ENCODE results near the gene ZFP14.

The ZFP14 gene

DNA sequence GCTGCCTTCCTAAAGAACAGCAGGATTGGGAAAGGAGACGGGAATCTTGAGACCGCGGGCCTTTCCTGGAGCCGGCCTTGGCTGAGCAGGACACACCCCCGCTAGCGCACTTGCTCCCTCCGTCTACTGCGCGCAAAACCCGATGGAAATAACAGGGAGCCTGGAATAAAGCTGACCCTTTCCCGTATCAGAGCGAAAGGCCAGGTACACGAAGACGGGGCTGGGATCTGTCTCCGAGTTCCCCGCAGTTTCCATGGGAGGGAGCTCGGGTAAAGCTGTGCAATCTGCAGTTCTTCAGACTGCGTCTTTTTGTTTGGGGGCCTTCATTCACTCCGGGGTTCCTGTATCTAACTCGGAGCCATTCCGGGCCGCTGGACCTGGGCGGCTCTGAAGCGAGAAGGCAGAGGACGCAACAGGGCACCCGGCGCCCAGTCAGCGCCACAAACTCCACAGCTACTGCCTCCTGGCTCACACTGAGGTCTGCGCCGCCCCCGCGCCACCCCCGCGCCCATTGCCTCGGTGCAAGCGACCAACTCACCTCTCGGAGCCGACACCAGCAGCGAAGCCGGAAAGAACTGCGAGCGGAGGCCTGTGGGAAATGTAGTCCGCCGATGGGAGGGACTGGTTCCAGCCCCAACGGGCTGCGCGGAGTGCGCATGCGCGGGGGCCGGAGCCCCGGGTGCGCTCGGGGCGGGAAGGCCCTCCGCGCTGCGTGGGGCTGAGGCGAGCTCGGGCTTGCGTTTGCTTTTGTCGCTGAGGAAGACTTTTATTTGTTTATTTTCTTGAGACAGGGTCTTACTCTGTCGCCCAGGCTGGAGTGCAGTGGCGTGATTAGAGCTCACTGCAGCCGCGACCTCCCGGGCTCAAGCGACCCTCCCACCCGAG, at the start of gene ZFP14:
TSS of gene ZFP14 (minus strand) at position 577 of the 885 bp plus-strand sequence. CDS start 11,309 bp downstream, outside the sequence.
- DNase-seq: peak; percentile 92

DNA sequence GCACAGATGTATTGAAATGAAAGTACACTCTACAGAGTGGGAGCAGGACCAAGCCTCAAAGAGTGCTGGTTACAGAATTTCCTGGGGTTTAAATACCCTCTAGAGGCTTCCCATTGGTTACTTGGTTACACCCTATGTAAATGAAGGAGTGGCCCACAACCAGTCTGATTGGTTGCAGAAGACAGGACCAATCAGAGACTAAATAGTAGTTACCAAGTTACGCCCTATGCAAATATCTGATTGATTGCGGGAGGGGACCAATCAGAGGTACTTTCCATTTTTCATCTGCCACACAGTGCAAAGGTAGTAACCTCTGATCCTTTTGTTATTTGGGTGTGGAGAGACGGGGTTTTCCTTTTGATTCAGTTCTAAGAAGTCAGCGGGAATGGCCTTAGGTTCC, 44.9 kb upstream of the ZFP14 start:
- DNase-seq: no peak

DNA sequence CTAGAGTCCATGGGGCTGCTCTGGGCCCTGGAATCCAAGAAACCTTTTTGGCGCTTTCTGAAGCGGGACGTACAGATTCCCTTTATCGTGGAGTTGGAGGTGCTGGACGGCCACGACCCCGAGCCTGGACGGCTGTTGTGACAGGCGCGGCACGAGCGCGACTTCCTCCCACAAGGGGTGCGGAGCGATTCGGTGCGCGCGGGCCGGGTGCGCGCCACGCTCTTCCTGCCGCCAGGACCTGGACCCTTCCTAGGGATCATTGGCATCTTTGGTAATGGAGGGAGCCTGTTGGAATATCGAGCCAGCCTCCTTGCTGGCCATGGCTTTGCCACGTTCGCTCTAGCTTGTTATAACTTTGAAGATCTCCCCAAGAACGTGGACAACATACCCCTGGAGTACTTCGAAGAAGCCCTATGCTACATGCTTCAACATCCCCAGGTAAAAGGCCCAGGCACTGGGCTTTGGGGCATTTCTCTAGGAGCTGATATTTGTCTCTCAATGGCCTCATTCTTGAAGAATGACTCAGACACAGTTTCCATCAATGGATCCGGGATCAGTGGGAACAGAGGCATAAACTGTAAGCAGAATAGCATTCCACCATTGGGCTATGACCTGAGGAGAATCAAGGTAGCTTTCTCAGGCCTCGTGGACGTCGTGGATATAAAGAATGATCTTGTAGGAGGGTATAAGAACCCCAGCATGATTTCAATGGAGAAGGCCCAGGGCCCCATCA, 42.9 kb upstream of the ZFP14 start:
- no peak for DNase-seq

DNA sequence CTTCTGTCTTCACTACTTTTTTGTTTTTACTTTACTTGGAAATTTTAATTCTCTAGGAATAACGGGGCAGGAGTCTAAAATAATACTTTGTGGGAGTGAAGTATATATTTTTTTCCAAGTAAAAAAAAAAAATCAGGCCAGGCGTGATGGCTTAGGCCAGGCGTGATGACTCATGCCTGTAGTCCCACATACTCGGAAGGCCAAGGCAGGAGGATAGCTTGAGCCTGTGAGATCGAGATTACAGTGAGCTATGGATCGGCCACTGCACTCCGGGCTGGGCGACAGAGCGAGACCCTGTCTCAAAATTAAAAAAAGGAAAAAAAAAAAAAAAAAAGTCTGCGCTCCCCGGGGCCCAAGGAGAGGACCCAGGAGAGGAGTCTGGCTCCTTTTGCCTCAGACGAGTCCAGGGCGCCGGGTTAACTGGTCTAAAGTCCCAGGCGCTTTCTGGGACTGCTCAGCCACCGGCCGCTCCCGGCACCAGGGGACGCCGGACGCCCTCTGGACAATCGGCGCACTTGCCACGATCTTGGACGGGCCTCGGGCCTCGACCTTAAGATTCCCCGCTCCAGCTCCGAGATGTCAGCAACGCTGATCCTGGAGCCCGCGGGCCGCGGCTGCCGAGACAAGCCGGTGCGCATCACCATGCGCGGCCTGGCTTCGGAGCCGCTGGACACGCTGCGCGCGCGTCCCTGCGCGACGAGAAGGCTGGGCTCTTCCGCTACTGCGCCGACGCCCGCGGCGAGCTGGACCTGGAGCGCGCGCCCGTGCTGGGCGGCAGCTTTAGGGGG, 42.2 kb upstream of the ZFP14 start:
- DNase-seq: no peak

DNA sequence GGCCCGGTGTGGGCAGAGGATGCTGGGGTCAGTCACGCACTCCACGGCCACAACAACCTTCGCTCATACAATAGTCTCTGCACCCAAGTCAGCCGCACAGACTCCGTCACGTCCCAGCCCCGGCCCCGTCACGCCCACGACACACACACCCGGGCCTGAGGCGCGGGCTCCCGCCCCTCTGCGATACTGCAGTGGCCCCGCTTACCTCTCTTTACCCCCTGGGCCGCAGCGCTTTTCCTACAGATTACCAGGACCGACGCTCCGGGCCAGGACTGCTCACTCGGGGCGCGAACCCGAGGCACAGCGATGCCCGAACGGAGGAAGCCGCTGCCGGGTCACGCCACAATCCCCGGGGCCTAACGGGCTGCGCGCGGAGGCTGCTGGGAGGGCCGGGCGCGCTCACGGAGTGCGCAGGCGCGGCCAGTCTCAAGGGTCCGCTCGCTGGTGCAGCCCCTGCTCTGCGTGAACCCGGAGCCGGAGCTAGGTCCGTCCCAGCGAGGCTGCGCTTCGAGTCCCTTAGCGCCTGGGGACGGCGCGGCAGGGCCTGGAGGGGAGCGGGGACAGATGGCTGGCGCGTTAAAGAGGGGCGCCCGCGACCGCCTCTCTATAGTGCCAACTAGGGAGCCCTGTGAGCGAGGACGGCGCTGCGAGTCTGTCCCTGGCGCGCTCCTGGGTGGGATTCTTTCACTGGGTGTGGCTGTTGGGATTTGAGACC, 39.4 kb upstream of the ZFP14 start, which contains the start of gene ZFP82:
TSS of gene ZFP82 (minus strand) at position 358 of the 715 bp plus-strand sequence. CDS start 8,855 bp downstream, outside the sequence.
- DNase-seq: peak; percentile 4

DNA sequence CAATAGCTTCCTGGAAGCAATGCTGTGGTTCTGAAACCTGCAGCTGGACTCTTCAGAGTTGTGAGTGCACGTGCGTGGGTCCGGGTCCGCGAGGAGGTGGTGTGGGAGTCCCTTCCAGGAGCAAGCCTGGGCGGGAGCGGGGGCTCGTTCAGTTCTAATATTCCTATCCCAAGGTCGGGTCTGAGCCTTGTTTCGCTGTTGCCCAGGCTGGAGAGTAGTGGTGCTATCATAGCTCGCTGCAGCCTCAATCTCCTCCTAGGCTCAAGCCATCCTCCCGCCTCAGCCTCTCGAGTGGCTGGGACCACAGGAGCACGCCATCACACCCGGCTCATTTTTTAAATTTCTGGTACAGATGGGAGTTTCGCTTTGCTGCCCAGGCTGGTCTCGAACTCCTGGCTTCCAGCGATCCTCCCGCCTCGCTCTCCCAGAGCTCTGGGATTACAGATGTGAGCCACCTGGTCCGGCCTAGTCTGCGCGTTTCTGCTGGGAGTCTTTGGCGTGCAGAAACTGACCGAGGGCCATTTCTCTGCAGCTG, 38.8 kb upstream of the ZFP14 start:
- no peak for DNase-seq

DNA sequence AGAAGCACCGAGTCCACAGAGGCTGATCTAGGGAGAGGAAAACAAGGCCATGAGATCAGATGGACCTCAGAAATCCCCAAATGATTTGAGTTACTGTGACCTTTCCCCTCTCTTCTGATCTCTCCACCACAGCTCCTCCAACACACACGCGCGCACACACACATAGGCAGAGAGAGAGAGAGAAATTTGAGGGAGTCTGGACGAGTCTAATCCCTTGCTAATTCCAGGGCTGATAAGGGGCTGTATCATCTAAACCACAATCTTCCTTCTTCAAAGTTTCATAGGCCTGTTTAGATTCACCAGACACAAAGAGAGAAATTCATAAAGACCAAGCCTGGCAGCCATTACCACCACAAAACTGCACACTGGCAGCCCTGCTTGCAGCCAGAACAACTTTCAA, 30.8 kb upstream of the ZFP14 start:
- DNase-seq: no peak

DNA sequence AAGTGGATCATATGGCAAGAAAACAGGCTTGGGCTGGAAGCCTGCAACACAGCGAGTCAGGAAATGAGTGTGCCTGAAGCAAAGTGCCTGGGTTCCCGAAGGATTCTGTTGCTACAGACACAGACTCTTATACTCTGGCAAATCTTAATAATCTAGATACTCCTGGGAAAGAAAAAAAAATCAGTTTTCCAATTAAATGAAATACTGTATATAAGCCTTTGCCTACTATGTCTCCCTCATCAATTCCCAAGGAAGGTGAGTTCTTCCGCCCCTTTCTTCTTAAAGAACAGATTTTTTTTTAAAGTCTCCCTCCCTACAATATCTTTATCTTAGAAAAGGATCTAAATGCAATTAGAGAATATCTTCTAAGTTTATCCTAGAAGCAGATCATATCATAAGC, 29.1 kb upstream of the ZFP14 start:
- DNase-seq: no peak

DNA sequence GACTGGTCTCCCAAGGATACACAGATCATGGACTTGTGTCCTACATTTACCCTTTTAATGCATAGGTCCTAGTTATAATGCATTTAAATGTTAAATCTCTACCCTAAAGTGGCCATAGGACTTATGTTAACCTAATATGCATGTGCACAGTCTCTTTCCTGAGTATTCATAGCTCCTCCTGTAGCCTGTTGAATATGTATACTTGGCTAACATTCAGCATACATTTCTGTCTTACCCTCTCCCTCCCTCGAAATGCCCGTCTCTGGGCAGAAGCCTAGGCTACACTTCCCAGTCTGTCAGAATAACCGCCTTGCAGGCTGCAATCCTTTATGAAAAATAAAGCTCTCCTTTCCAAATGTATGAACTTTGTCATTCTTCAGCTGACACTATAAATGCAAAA, 25.5 kb upstream of the ZFP14 start:
- no peak for DNase-seq

DNA sequence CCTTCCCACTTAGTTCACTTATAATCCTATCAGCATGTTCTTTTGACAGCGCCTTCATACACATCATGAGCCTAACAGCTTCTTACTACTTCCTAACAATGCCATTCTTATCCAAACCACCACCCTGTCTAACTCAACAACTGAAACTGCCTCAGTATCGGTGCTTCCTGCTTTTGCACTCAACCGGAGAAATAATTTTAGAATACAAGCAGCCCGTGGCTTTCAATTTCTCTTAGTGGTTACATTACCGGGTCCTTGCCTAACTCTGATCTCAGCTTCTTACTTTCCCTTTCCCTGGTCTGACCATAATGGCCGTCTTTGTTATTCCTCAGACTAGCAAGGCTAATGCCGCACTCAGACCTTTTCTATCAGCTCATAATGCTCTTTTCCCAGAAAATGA, 22.5 kb upstream of the ZFP14 start:
- DNase-seq: no peak

DNA sequence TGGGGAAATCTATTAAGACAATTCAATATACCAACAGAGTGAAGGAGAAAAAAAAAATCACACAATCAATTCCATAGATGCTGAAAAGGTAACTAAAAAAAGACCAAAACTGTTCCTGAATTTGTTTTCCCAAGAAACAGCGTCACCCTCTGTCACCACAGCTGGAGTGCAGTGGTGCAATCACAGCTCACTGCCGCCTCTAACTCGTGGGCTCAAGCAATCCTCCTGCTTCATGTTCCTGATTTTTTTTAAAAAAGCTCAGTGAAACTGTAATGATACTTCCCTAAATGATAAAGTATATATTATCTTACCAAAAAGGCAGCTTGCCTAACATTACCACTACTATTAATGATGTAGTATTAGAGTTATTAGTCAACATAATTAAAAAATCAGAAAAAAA, 19.6 kb upstream of the ZFP14 start:
- DNase-seq: no peak

DNA sequence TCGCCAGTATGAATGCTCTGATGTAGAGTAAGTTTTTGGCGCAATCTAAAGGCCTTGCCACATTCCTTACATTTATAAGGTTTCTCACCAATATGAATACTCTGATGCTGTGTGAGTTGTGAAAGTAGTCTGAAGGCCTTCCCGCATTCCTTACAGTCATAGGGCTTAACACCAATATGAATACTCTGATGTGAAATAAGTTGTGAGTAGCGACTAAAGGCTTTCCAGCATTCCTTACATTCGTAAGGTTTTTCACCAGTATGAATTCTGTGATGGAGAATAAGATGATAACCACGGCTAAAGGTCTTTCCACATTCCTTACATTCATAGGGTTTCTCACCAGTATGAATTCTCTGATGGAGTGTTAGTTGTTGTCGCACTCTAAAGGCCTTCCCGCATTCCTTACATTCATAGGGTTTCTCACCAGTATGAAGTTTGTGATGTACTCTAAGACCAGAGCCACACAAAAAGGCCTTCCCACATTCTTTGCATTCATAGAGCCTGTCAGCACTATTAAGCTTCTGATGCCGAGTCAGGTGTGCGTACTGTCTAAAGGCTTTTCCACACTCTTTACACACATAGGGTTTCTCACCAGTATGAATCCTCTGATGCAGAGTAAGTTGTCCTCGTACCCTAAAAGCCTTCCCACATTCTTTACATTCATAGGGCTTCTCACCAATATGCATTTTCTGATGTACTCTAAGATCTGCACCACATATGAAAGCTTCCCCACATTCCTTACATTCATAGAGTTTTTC, 14.1 kb upstream of the ZFP14 start:
- DNase-seq: no peak

DNA sequence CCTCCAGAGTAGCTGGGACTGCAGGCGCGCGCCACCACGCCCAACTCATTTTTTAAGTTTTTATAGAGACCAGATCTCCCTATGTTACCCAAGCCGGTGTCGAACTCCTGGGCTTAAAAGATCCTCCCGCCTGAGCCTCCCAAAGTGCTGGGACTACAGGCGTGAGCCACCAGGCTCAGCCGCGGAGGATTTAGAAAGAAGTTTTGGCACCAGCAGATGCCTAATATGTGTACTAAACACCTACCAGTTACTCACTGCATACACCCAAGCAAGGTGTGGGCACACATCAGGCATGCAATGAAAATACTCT, 464 bp upstream of the ZFP14 start:
- no peak for DNase-seq

DNA sequence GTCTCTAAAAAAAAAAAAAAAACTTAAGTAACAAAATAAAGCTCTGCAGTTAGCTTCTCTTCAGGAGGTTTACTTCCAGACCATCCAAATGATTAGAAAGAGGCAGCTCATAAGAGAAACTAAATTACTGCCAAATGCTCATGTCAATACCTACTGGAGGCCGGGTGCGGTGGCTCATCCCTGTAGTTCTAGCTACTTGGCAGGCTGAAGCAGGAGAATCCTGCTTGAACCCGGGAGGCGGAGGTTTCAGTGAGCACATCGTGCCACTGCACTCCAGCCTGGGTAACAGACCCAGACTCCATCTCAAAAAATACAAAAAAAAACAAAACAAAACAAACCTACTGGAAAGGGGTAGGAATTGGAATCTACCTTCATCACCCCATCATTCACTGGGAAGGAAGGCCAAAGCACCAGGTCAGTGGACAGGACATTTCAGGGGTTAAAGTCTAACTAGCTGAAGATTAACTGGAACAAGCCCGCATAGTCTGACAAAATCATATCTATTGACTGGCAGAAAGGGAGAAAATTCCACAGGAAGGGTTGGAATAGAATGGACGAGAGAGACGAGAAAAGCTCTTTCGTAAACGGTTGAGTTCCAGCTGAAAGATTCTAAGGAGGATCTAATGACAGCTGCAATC, 1.3 kb downstream of the ZFP14 start:
- DNase-seq: no peak

DNA sequence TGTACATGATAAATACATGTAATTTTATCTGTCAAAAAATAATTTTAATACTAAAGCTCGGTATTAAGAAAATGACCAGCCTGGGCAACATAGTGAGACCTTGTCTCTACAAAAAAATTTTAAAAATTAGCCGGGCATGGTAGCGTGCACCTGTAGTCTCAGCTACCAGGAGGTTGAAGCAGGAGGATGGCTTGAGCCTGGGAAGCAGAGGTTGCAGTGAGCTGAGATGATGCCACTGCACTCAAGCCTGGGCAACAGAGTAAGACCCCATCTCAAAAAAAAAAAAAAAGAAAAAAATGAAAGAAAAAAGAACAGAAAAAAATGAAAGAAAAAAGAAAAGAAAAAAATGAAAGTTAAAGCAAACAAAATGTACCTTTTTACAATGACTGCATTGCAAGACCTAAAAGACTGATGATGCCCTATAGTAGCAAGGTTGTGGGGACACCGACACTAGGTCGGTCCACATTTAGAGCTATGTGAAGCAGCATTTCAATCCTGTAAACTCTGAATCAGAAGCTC, 5.3 kb downstream of the ZFP14 start:
- DNase-seq: no peak

DNA sequence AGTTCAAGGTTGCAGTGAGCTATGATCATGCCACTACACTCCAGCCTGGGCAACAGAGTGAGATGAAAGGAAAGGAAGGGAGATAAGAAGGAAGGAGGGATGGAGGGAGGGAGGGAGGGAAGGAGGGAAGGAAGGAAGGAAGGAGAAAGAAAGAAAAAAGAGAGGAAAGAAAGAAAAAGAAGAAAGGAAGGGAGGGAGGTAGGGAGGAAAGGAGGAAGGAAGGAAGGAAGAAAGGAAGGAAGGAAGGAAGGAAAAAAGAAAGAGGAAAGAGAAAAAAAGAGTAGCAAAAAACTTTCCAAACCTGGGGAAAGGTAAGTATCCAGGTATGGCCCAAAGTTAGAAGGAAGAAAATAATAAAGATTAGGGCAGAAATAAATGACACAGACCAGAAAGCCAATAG, 7.1 kb downstream of the ZFP14 start:
- DNase-seq: no peak

DNA sequence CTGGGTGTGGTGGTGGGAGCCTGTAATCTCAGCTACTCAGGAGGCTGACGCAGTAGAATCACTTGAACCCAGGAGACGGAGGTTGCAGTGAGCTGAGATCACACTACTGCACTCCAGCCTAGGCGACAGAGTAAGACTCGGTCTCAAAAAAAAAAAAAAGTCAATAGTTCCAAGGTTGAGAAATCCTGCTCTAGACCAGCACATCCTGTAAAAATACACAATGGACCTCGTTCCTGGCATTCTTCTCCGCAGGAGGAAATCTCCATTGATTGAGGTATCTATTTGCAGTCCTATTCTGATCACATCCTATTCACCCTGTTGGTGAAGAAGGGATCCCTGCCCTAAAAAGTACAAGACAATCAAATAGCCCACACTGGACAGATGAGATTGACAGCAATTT, 15.2 kb downstream of the ZFP14 start:
- no peak for DNase-seq

DNA sequence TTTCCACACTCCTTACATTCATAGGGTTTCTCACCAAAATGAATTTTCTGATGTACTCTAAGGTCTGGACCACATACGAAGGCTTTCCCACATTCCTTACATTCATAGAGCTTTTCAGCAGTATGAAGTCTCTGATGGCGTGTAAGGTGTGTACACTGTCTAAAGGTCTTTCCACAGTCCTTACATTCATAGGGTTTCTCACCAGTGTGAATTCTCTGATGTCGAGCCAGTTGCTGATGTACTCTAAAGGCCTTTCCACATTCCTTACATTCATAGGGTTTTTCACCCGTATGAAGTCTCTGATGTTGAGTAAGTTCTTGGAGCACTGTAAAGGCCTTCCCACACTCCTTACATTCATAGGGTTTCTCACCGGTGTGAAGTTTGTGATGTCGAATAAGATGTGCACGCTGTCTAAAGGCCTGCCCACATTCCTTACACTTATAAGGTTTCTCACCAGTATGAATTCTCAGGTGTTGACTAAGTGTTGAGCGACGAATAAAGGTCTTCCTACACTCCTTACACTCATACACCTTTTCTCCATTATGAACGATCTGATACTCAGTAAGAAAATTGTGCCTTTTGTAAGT, 38.1 kb downstream of the ZFP14 start:
- no peak for DNase-seq

DNA sequence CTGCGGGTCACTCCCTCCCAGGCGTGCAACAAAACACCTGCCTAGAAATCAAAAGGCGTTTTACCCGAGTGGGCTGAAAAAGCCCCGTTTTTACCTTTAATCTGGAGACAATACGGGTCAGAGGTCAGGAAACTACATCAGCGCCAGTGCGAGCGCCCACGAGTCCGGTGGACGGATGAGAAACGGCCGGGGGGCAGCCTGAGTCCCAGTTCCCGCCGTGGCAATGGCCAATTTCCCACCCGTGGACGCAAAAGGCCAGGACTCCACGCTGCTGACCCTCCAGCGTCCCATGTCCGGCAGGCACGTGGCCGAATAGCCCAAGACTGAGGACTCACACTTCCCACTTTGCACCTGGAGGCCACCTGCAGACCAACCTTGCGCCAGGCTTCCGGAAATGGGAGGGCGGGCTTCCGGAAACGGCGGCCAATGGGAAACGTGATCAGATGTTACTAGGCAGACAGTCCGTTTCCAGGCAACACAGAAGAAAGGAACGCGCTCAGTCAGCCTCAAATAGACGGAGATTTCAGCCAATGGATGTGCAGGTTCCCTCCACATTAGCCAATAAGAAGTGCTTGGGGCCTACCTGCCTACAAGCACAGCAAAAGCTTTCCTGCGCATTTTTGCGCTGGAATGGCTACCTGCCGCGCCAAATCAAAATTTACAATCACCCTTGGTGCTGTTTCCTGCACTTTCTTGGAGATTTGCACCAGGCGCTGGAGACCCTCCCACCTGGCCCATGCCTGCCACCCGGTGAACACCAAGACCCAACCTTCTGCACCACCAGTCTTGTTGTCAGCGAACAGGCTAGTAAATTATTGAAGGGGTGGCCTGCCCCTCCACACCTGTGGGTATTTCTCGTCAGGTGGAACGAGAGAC, 47.4 kb downstream of the ZFP14 start:
- peak; percentile 18 for DNase-seq

DNA sequence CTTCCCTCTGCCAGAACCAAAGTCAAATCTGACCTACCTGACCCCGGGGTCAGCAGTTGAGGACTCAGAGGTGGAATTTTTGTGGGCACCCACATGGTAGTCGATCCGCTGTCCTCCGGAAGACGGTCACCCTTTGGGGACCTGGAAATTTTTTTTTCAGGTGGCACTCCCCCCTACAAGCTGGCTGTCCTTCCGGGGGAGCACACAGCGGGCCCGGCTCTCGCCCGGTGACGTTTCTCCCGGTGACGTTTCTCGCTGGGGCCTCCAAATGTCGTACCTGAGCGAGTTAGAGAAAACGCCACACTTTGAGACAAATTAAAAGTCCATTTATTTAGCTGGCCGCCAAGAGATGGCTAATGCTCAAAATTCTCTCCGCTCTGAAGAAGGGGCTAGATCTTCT, 48.8 kb downstream of the ZFP14 start:
- no peak for DNase-seq
